Stimulated activated CD4-positive, alpha-beta T cell treated with anti-CD3 and anti-CD28 coated beads, Interleukin-1b, Interleukin-23, amount 100 ng/mL, for 24 hours (primary cell): ENCODE results near the gene C5orf52.
"Not testable (repeated sequence)": the region's sequence is repeated elsewhere in the genome, so short reads cannot be mapped to it uniquely, and the experiment has no call there.

Experiments used
- DNase-seq, 4 experiments: peaks; one replicate each; pipeline ENCODE4 v3.0.0-alpha.2; 2020; ENCODE audit warnings: low read depth in 4 of 4, low spot score in 1 of 4

Gene C5orf52

DNA sequence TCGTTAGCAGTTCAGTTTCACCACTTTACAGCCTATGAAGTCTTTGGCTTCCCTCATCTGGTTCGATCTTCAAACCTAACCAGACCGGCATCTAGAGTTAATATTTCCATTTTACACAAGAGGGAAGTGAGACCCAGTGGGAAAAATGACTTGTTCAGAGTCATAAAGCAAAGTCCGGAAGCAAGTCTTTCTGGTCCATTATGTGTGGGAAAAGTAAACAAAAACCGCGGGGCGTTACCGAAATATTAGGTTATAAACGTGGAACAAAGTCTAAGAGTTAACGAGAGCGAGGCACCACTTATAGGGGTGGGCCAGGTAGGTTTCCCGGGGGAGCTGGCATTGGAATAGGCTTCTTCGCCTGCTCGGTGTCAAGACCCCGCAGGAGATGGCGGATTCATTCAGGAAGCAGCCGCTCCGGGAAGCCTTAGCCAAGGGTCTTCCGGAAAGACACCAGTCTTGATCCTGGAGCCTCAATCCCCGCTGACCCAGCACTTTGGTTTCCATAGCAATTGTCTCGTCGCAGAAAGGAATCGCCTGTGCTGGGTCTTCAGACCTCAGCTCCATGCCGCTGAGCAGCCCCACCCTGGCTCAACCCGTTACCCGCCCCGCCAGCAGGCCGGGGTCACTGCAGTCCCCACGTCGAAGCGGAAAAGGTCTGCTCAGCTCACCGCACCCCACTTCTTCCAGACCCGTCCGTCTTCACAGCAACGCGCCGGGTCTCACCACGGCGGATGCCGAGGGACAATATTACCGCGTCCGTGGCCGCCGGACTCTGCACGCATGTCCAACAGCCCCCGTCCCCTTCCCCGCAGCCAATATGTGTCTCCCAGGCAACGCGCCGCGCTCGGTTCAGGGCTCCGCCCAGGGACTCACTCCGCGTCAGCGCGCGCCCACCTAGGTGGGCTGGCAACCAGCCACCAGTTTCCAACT lies at the start of gene C5orf52:
Gene C5orf52, plus strand, starts transcription at position 872 of the 930 bp plus-strand sequence. CDS start 82 bp downstream, outside the sequence.
- DNase-seq: peak in 1 of 4 experiments; percentile 4

DNA sequence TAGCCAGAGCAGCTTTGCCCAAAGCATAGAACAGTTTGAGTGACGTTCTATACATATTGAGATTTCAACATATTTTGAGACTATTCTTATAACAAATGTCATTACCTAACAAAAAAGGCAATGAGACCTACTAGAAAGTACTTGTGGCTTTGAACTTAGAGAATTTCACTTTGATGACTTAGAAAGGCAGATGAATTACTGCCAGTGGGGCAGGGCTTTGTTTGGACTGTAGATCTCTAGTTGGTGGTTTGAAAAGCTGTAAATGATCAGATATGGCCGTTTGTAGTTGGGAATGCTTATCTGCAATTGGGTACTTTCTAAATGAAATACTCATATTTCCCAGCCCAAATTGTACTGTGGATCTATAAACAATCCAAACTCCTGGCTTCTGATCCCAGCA lies 47.2 kb upstream of the C5orf52 start:
- no peak for DNase-seq

DNA sequence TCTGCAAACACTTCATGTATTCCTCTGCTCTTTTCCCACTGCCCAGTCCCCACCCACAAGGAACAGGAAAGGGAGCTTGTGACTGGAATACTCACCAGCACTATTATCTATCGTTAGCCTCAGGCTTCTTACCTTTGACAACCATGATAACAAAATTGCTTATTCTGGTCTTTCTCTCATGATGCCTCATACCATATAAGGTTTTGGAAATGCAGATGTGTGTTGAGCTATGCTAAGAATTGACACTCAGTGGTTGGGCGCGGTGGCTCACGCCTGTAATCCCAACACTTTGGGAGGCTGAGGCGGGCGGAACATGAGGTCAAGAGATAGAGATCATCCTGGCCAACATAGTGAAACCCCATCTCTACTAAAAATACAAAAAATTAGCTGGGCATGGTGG lies 44.5 kb upstream of the C5orf52 start:
- DNase-seq: no peak

GRCh38 chr5:157630341-157630740 lies 41.0 kb upstream of the C5orf52 start:
- no peak for DNase-seq

GRCh38 chr5:157640406-157641066 lies 30.8 kb upstream of the C5orf52 start:
- DNase-seq: no peak

GRCh38 chr5:157648275-157648990 lies 22.9 kb upstream of the C5orf52 start:
- DNase-seq: no peak

DNA sequence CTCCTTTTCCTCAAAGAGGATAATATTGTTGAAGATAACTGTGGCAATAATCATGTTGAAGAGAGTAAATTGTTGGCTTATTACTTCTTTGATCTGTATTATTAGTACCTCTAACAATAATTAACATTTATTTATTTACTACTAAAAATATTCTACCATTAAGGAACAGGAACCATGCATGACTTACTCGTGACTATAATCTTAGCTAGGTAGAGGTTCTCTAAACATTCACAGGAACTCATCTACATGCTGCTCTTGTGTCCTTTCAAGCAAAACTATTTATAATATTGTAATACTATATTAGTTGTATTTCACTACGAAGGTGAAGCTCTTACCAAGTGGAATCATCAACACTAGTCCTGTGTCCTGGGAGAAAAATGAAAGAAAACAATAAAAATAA lies 22.2 kb upstream of the C5orf52 start:
- DNase-seq: no peak

DNA sequence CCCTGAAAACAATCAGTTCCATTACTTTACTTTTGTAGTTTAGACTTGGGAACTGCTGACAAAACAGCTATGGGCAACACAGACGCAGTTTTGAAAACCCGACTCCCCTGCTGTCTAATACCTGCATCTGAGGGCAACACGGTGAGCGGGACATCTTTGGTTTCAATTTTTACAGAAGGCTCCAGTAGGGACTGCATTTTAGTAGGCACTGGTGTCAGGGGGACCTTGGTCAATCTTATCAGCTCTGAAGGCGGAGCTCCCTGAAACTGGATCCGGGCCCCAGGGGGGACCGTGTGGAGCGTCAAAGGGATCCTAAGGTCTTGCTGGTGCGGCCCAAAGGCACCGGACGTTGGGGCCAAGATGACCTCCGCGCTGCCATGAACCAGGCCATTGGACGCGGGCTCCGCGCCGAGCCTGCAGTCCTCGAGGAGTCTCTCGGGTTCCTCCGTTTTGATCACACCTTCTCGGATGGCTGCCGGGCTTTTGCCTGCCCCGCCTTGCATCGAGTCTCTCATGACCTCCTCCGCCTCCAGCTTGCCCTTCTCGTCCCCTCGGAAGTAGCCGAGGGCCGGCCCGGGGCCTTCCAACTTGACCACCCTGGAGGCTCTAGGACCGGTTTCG lies 20.2 kb upstream of the C5orf52 start:
- DNase-seq: no peak

DNA sequence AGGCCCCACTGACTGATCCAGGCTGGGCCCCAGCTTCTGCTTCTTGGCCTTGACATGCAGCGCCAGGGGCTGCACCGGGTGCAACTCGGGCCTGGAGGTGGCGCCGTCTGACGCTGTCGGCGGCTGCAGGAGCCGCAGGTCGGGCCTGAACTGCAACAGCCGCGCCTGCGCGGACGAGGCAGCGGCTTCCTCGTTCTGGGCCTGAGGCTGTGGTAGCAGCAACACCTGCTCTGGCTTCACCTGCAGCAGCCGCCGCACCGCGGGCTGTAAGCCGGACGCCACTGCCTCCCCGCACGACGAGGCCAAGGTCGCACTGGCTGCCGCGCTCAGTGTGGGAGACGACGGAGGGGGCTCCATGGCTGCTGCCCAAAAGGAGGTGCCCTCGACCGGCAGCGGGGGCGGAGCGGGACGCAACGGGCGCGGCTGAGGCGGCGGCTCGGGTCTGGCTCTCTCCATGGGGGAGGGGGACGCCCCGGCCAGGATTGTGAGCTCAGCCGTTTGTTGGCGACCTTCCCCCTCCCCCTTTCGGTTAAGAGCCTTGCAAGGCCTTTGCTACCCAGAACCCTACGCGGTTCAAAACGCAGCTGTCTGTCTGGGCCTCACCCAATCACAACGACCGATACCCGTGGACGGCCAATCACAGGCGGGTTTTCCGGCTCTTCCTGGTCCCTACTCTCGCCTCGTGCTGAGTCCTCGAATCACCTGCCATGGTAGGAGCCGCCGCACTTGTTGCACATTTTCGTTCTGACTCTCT lies 19.5 kb upstream of the C5orf52 start:
- peak; percentile 34 to 72 (median 64) for DNase-seq

- no peak for DNase-seq
These were observed 19.0 kb upstream of the C5orf52 start, which contains the start of gene SOX30 for GRCh38 chr5:157652377-157652692. Gene SOX30 (minus strand): TSS chr5:157652438. CDS start chr5:157652078, 360 bp downstream.

- no peak for DNase-seq
These were observed 13.8 kb upstream of the C5orf52 start for GRCh38 chr5:157657516-157657915.

DNA sequence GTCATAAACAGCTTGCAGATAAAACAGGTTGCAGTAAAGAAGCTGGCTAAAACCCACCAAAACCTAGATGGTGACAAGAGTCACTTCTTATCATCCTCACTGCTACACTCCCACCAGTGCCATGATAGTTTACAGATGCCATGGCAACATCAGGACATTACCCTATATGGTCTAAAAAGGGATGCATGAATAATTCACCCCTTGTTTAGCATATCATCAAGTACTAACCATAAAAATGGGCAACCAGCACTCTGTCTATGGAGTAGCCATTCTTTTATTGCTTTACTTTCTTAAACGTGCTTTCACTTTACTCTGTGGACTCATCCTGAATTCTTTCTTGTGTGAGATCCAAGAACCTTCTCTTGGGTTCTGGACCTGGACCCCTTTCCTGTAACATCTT lies 12.4 kb upstream of the C5orf52 start:
- no peak for DNase-seq

- DNase-seq: no peak
These were observed 11.3 kb upstream of the C5orf52 start for GRCh38 chr5:157659868-157660660.

- DNase-seq: no peak
These were observed 5.8 kb upstream of the C5orf52 start for GRCh38 chr5:157665467-157666070.

GRCh38 chr5:157668356-157668755 lies 3.0 kb upstream of the C5orf52 start:
- DNase-seq: no peak

DNA sequence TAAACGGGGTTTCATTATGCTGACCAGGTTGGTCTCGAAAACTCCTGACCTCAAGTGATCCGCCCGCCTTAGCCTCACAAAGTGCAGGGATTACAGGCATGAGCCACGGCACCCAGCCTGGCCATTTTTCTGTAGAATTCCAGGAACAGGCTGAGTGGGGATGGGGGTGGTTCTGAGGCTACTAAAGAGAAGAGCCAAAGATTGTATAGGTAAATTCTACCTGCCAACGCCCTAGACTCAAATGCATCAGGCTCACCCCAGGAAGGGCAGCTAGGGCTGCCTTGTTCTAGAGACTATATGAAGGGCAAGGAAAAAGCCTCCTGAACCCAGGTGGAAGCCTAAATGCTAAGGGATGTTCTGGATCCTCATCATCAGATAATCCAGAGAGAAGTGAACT lies 1.6 kb upstream of the C5orf52 start:
- DNase-seq: no peak

GRCh38 chr5:157671592-157672330 lies 428 bp downstream of the C5orf52 start:
- no peak for DNase-seq

DNA sequence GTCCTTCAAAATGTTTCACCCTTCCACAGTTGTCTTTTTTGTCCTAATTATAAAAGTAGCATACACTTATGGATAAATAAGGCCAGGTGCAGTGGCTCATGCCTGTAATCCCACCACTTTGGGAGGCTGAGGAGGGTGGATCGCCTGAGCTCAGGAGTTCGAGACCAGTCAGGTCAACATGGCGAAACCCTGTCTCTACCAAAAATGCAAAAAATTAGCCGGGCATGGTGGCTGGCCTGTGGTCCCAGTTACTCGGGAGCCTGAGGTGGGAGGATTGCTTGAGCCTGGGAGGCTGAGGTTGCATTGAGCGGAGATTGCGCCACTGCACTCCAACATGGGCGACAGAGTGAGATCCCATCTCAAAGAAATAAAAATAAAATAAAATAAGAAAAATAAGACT lies 1.6 kb downstream of the C5orf52 start:
- no peak for DNase-seq

GRCh38 chr5:157674351-157674750 lies 3.0 kb downstream of the C5orf52 start:
- DNase-seq: not testable (repeated sequence)
